LNCAP (cell line): Measurements from ENCODE around the gene GPR21.

Source experiments
- TF ChIP-seq, protein P1 (sequence below): fragments of 450-650 bp; IDR thresholded peaks from 2 replicates; pipeline ENCODE4 v1.5.1; 2017; ENCODE audit warnings: mild to moderate bottlenecking

The GPR21 gene

DNA sequence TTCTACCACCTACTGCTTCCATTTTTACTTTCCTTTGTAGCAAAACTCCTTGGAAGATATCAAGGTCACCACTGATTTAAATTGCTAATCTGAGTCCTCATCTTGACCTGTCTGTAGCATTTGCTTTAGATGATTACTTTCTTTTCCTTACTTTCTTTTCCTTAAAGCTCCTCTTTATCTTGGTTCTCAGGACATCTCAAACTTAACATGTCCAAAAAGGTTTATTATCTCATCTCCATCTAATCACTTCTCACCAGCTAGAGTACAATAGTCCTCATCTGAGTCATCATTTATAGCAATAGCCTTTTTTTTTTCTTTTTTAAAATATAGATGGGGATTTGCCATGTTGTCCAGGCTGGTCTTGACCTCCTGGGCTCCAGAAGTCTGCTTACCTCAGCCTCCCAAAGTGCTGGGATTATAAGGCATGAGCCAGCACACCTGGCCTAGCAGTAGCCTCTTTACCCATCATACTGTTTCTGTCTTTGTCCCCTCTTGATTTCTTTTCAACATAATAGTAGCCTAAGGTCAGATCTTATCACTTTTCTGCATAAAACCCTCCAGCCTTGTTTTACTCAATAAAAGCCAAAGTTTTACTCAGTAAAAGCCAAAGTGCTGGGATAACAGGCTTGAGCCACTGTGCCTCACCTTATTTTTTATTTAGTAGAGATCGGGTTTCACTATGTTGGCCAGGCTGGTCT lies 32.9 kb upstream of the GPR21 start:
- TF ChIP-seq, protein P1, sequence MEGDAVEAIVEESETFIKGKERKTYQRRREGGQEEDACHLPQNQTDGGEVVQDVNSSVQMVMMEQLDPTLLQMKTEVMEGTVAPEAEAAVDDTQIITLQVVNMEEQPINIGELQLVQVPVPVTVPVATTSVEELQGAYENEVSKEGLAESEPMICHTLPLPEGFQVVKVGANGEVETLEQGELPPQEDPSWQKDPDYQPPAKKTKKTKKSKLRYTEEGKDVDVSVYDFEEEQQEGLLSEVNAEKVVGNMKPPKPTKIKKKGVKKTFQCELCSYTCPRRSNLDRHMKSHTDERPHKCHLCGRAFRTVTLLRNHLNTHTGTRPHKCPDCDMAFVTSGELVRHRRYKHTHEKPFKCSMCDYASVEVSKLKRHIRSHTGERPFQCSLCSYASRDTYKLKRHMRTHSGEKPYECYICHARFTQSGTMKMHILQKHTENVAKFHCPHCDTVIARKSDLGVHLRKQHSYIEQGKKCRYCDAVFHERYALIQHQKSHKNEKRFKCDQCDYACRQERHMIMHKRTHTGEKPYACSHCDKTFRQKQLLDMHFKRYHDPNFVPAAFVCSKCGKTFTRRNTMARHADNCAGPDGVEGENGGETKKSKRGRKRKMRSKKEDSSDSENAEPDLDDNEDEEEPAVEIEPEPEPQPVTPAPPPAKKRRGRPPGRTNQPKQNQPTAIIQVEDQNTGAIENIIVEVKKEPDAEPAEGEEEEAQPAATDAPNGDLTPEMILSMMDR: no peak

DNA sequence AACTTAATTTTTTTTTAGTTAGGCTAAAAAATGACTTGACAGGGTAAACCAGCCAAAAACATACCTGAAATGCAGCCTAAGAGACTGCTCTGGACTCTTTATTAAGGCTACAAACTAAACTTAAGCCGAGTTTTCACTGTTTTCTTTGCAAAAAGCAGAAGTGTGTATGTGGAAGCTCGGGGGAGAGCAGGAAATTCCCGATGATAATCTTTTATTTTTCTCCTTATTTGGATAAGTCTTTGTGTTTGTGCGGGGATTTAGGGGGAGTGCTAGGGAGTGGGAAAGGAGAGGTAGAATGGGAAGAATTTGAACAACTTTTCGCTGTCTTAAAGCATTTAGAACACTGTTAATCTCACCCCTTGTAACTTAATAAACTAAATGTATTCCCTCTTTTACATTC lies 30.7 kb upstream of the GPR21 start:
- TF ChIP-seq, protein P1: no peak

DNA sequence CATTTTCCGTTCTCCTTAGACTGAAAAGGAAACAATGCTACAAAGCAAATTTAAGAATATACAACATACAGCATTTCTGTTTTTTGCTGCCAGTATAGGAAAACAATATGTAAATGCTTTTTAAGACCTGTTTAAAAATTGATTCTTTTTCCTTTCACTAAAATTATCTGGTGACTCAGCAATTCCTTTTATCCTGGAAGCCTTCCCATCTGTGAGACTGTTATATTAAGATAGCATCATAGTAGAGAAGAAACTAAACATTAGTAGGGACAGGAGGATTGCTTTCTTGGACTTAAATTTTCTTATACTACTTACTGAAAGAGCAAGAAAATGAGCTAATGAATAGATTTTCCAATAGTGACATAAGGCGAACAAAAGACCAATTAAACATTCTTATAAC lies 30.0 kb upstream of the GPR21 start:
- TF ChIP-seq, protein P1: no peak

DNA sequence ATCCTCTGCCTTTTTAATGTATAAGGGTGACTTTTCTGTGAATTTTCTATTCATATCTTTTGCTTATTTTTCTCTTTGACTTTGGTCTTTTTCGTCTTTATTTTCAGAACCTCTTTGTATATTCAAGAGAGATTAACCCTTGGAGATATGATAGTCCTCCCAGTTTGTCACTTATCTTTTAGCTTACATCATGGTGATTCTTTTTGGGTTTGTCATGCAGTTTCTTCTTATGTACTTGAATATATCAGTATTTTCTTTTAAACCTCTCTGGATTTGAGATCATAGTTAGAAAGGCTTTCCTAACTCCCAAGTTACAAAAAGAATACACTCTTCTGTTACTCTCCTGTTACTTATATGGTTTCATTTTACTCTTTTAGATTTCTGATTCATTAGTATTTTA lies 27.5 kb upstream of the GPR21 start:
- TF ChIP-seq, protein P1: no peak

DNA sequence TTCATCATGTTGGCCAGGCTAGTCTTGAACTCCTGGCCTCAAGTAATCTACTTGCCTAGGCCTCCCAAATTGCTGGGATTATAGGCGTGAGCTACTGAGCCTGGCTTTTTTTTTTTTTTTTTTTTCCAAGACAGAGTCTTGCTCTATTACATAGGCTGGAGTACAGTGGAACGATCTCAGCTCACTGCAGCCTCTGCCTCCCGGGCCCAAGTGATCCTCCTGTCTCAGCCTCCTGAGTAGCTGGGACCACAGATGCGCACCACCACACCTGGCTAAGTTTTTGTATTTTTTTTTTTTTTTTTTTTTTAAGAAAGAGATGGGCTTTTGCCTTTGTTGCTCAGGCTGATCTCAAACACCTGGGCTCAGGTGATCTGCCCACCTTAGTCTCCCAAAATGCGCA lies 26.2 kb upstream of the GPR21 start:
- TF ChIP-seq, protein P1: no peak

DNA sequence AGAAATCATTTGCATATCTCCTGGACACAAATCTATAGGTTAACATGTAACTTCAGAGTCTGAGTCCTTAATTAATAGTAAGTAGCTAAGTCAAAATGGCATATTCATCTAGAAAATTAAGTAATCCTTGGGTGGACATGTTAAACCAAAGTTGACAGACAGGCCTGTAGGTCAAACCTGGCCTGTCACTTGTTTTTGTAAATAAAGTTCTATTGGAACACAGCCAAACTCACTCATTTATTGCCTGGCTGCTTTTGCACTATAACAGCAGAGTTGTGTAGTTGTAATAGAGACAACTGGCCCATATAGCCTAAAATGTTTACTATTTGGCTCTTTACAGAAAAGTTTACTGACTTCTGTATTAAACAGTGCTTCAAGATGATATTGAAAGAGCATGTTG lies 24.6 kb upstream of the GPR21 start:
- TF ChIP-seq, protein P1: no peak

DNA sequence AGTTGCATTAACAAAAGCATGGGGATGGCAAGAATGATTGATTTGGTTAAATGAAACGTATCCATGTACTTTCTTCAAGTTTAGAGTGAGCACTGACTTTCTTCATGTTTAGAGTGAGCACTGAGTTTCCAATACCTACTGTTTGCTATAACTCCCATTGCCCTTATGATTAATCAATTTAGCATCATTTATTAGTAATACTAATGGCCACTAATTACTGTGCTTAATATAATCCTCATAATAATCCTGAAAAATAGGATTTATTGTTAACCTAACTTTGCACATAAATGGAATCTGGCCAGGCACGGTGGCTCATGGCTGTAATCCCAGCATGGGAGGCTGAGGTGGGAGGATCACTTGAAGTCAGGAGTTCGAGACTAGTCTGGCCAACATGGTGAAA lies 22.1 kb upstream of the GPR21 start:
- TF ChIP-seq, protein P1: no peak
